GM15510 (cell line): ENCODE measurements around the gene ZNF776.

Experiments
- POLR2A ChIP-seq: IDR thresholded peaks from 3 replicates; pipeline ENCODE4 v1.6.1; 2011; ENCODE audit warnings: borderline replicate concordance; ENCODE audit not compliant: insufficient read length; ENCODE audit errors: extremely low read depth

ZNF776 gene

DNA sequence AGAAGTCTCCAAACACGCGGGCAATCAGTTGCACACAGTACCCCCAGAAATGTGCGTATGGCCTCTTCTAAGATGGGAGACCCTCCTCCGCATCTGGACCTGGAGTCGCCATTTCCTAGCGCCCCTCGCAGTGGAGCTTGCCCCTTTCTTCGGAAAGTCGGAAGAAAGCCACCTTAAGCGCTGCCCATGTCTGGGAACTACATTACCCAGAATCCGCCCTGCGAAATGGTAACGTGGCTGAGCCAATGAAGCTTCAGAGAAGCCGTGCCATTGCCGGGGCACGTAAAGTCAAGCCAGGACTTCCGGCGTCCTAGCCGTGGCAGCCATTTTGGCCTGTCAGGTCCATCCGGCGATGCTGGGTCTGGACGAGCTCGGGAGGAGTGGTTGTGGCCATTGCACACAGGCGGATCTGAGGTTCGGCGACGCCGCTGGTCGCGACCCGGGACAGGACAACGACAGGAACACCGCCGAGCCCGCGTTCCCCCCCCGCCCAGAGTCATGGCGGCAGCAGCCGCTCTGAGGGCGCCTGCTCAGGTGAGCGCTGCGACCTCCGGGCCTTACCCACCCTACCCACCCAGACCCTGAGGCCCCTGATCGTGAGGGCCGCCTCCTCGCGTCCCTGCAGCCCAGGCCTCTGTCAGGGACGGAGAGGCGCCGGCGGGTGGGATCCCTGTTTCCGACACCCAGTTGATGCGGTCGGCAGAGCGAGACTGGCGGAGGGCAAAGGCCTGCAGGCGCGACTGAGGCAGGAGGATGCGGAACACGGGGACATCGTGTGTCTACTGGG is 22.9 kb downstream of the ZNF776 start, which contains the start of gene ZNF586:
ZNF586 (plus strand) TSS at position 332 of the 787 bp plus-strand sequence; CDS start at position 499, 167 bp downstream.
- peak; percentile 78 for TF ChIP-seq POLR2A

DNA sequence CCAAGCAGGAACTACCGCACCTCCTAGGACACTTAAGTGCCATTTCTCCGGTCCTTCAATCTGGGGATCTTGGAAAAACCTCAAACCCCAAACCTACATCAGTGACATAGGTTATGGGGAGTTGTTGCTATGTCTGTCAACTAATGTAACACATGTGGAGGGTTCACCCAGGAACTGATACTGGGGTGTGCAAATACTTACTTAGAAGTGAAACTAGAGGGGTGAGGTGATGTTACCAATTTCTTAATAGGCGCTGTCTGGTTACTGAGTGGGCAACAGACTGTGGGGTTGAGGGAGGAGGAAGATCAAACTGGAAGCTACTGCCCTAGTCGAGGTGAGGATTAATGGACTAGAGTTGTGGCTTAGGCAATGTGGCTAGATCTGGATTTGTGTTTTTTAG is 24.8 kb downstream of the ZNF776 start:
- no peak for TF ChIP-seq POLR2A

DNA sequence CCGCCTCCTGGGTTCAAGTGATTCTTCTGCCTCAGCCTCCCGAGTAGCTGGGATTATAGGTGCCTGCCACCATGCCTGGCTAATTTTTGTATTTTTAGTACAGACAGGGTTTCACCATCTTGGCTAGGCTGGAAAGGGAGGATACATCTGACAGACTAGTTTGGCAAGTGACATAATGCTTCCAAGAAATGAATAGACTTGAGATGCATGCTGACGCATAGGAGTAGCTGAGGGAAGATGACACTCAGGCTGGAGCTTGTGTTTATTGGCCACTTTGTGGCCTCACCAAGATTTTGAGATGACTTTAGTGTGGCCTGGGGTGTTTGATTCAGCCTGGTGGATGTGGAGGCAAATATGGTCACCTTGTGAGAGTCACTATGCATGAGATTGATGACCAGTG is 26.9 kb downstream of the ZNF776 start:
- TF ChIP-seq POLR2A: no peak

DNA sequence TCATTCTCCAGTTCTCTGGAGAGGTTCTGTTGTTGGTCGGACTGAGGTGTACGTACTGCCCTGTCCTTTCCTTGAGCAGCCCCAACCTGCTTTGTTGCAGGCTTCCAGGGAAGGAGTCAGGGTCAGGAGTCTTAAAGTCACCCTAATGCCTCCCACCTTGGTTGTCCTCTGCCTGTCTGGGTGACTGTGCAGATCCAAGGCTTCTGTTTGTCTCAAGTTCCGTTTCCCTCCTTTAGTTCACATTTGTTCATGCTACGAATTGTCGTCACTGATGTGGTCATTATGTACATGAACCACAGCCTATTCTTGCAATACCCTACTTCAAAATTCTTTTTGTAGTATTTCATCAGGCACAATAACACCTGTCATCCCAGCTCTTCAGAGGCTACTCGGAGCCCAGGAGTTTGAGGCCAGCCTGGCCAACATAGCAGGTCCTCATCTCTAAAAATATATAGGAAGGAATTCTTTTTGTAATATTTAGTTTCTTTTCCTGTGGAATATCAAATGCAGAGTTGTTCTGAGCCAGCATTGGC is 30.2 kb downstream of the ZNF776 start:
- no peak for TF ChIP-seq POLR2A

DNA sequence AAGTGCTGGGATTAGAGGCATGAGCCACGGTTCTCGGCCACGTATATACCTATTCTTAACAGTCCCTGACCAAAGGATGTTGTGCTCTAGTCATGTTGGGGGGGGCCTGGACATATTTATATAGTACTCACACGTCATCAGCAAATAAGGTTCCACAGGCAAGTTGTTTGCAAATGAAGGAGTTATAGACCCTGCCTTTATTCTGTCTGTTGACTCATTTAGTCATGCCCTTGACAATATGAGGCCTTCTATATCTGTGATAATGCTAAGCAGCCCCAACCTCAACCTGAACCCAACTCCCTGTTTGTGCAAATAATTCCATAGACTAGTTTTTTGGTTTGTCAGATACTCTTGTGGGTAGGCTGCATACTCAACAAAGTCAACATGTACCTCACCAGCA is 31.7 kb downstream of the ZNF776 start:
- no peak for TF ChIP-seq POLR2A

DNA sequence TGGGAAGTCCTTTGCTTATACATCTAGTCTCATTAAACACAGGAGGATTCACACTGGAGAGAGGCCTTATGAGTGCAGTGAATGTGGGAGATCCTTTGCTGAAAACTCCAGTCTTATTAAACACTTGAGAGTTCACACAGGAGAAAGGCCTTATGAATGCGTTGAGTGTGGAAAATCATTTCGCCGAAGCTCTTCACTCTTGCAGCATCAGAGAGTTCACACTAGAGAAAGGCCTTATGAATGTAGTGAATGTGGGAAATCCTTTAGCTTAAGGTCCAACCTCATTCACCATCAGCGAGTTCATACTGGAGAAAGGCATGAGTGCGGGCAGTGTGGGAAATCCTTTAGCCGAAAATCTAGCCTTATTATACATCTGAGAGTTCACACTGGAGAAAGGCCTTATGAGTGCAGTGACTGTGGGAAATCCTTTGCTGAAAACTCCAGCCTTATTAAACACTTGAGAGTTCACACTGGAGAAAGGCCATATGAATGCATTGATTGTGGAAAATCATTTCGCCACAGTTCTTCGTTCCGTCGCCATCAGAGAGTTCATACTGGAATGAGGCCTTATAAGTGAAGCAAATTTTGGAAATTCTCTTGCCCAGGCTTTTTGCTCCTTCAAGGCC is 32.7 kb downstream of the ZNF776 start:
- no peak for TF ChIP-seq POLR2A

DNA sequence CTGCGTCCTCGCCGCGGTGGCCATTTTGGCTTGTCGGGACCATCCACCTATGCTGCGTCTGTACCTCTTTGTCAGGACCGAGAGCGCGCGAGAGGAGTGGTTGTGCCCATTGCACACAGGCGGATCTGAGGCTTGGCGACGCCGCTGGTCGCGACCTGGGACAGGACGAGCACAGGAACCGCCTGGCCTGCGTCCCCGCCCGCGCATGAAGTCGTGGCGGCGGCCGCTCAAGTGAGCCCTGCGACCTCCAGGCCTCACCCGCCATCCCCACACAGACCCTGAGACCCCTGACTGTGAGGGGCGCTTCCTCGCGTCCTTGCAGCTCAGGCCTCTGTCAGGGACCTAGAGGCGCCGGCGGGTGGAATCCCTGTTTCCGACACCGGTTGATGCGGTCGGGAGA is 39.7 kb downstream of the ZNF776 start:
- TF ChIP-seq POLR2A: no peak

DNA sequence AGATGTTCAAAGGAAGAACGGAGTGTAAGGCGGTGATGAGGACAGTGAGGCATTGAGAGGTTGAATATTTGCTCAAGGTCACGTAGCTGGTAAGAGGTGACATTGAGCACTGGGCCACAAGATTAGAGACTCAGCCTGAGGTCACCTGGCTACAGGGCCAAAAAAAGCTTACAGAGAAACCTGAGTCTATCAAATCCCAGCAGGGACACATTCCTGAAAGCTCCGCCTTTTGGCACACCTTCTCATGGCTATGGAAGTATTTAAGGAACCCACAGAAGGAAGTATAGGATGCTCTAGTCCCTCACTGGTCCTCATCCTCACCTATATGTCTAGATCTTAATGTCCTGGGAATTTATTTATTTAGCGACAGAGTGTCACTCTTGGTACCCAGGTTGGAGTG is 40.3 kb downstream of the ZNF776 start:
- TF ChIP-seq POLR2A: no peak

DNA sequence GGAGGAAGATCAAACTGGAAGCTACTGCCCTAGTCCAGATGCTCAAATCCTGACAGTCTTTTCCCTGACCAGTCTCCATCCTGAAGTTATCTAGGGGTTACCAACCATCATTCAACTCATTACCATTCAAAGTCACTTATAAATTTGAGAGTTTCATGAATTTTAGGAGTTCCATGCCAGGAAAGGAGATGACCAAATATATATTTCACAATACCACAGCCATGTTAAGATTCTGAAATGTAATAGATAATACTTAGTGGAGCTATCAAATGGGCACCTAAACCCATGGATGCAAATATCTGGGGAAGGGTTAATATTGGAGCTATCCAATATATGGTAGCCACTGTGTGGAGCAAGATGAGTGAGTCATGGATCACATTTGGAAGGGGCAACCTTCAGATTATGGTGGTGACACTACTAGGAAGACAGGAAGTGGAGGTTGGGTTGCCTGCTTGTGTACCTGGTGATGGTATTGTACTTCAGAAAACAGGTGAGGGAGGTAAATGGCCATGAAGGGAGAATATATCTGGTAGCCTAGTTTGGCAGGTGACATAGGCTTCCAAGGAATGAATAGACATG is 41.6 kb downstream of the ZNF776 start:
- TF ChIP-seq POLR2A: no peak

DNA sequence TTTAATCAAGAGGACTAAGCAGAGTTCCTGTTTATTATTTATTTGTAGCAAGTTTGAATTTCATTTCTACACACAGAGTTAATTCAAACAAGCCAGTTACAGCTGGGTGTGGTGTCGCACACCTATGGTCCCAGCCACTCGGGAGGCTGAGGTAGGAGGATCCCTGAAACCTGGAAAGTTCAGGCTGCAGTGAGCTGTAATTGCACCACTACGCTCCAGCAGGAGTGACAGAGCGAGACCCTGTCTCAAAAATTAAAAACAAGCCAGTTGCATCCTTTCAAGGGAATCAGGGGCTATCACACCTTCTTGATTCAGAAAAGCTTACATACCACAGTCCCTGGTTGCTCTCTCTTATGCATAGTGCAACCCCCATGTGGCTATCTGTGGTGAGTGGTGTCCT is 42.7 kb downstream of the ZNF776 start:
- TF ChIP-seq POLR2A: no peak

DNA sequence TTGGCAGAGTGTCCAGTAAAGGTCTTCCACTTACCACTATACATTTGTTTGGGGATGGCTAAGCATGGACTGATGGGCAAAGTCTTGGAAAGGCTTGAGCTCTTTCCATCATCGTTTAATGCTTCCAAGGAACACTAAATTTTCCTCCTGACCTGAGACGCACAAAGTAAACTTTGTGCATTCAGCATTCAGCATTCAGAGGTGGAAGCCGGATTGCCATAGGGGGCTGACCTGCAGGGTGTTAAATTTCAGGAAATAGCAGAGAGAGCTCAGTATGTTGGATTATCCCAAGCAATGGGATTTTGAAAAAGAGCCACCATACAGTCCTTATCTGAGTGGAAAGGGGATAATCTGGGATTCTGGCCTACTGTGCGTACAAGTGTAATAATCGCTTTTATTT is 54.1 kb downstream of the ZNF776 start:
- TF ChIP-seq POLR2A: no peak

DNA sequence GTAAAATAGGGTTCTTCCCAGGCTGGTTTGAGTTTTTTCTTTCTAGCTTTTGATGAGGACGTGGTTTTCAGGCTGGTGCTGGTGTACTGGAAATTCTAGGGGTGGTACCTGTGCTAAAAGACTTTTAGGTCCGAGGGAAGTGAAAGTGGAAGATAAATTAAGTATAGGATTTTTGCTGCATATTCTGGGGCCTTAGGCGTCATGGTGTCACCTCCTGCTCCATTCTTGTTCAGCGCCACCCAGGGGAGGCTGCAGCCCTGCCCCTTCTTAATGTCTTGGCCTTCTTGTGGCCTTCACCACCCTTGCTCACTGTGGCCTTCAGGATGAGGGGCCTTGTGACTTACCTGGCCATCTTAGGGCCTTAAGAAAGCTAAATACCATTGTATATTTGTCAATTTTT is 55.7 kb downstream of the ZNF776 start:
- TF ChIP-seq POLR2A: no peak

DNA sequence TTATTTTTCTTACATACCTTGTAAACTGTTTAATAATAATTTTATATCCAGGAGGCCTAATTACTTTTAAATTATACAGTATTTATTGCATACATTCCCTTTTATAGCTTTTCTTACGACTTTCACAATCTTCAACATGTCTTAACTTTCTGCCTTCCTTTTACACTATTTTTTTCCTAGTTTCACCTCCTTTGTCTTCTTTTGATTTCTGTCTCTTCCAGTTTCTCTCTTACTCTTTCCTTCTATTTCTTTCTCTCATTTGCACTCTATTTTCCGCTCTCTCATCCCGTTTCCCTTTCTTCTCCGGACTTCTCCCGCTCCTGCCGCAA is 56.6 kb downstream of the ZNF776 start:
- no peak for TF ChIP-seq POLR2A

DNA sequence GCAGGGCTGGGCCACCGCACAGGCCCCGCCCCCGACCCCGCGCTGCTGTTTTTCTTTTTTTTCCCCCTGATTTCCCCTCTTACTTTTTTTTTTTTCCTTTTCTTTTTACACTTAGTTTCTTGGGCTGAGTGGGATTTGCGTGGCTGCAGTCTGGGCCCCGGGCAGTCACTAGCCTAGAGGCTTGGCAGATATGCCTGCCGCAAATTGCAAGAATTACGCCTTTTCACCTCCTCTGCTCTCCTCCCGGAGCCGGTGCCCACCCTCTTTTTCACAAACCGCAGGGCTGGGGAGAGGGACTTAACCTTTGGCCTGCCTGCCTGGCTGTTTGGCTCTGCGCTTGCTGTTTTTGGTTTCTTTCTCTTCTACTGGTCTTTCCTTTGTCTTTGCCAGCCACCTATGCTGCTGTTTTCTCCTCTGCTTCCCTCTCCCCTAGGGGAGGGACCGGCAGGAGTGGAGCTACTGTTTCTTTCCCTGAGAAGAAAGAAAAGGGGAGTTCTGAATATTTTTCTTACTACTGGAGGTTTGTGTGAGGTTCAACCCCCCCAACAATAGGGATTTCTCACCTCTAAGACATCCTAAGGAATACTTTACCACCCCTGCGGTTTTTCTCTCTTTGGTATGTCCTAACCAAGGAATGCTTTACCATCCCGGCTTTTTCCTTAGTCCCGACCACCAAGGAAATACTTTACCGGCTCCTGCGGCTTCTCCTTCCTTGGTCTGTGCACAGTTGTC is 57.1 kb downstream of the ZNF776 start:
- TF ChIP-seq POLR2A: no peak

DNA sequence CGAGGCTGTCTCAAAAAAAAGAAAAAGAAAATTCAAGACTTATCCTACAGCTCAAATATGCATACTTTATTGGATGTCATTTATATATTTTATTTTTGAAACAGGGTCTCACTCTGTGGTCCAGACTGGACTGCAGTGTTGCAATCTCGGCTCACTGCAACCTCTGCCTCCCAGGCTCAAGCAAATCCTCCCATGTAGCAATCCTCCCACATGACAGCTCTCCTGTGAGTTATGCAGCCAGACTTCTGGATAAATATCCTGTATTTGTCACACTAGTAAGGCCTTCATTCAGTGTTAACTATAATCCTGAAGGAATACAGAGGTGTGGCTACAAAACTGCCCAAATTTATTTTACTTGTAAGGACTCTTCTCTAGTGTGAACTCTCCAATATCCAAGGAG is 60.9 kb downstream of the ZNF776 start:
- no peak for TF ChIP-seq POLR2A
